ENCODE data around the gene PSD2. TPM values are rescaled to one million over a fixed set of nuclear protein-coding genes. Genes with fewer than 3 reads are reported as not detected.

Gene PSD2
- total RNA-seq, 2 experiments from 2014 or later: not detected

- no peak overlapping the region for H3K27ac Mint-ChIP-seq
- ChIA-PET POLR2A (interaction anchor here (1.0 to 1.4 kb wide), 2 partner anchors 130 to 132 kb away, joined by 4 to 8 read pairs; no protein-coding TSS in a partner anchor), CTCF (interaction anchor here (0.6 to 5.8 kb wide), 52 partner anchors 9 to 687 kb away, joined by 3 to 145 read pairs (median 4); partner anchors contain the start of genes CXXC5 and PAIP2)
- no peaks in the 10 kb centered on the region for H3K9me3 Mint-ChIP-seq
- H3K4me1 Mint-ChIP-seq (ENCODE audit: low read depth): peaks cover 15% of the 10 kb centered on the region
- intact Hi-C loops (cut with micrococcal nuclease): loop anchor here (1.0 to 5.0 kb wide), 2 partner anchors 132 to 343 kb away; no protein-coding TSS in a partner anchor
- H3K4me3 Mint-ChIP-seq: peak overlapping the region; percentile 50
- peaks cover 31% of the 10 kb centered on the region for H3K27me3 Mint-ChIP-seq
- no peaks in the 10 kb centered on the region for H3K36me3 Mint-ChIP-seq
- peak; percentile 86 for DNase-seq
These were observed 30.0 kb upstream of the PSD2 start for GRCh38 chr5:139765409-139766217.

- Mint-ChIP-seq H3K27me3 (peaks cover 21% of the 10 kb centered on the region), H3K4me1 (ENCODE audit: low read depth) (peaks cover 15% of the 10 kb centered on the region), H3K4me3 (no peak overlapping the region), H3K36me3 (no peaks in the 10 kb centered on the region), H3K27ac (no peak overlapping the region), H3K9me3 (no peaks in the 10 kb centered on the region)
- intact Hi-C loops (cut with micrococcal nuclease): loop anchor here (5.0 kb wide), 1 partner anchor 346 kb away; no protein-coding TSS in a partner anchor
- DNase-seq: no peak
- POLR2A ChIA-PET: no interaction called here
- CTCF ChIA-PET: interaction anchor here (0.8 to 5.8 kb wide), 8 partner anchors 9 to 133 kb away, joined by 4 to 145 read pairs (median 18); no protein-coding TSS in a partner anchor
These were observed 27.6 kb upstream of the PSD2 start for GRCh38 chr5:139767960-139768359.

GRCh38 chr5:139768807-139769465 is 26.7 kb upstream of the PSD2 start:
- Mint-ChIP-seq H3K27ac (no peak overlapping the region), H3K4me1 (ENCODE audit: low read depth) (peaks cover 16% of the 10 kb centered on the region), H3K27me3 (peaks cover 12% of the 10 kb centered on the region), H3K36me3 (no peaks in the 10 kb centered on the region), H3K9me3 (no peaks in the 10 kb centered on the region), H3K4me3 (no peak overlapping the region)
- POLR2A ChIA-PET: no interaction called here
- no peak for DNase-seq
- CTCF ChIA-PET: interaction anchor here (1.6 to 5.8 kb wide), 3 partner anchors 8 to 134 kb away, joined by 4 to 145 read pairs (median 106); no protein-coding TSS in a partner anchor
- intact Hi-C loops (cut with micrococcal nuclease): loop anchor here (5.0 kb wide), 1 partner anchor 347 kb away; no protein-coding TSS in a partner anchor

- no peak for DNase-seq
- peaks cover 13% of the 10 kb centered on the region for H3K4me1 Mint-ChIP-seq (ENCODE audit: low read depth)
- H3K4me3 Mint-ChIP-seq: no peak overlapping the region
- ChIA-PET POLR2A (interaction anchor here (0.6 kb wide), 1 partner anchor 225 kb away, joined by 3 read pairs; no protein-coding TSS in a partner anchor), CTCF (interaction anchor here (5.8 kb wide), 1 partner anchor 20 kb away, joined by 106 read pairs; no protein-coding TSS in a partner anchor)
- intact Hi-C loops (cut with micrococcal nuclease): loop anchor here (5.0 kb wide), 1 partner anchor 347 kb away; no protein-coding TSS in a partner anchor
- H3K27ac Mint-ChIP-seq: no peak overlapping the region
- H3K27me3 Mint-ChIP-seq: peaks cover 13% of the 10 kb centered on the region
- H3K36me3 Mint-ChIP-seq: no peaks in the 10 kb centered on the region
- no peaks in the 10 kb centered on the region for H3K9me3 Mint-ChIP-seq
These were observed 26.1 kb upstream of the PSD2 start for GRCh38 chr5:139769477-139769876.

- Mint-ChIP-seq H3K27me3 (peaks cover 5% of the 10 kb centered on the region), H3K4me3 (no peak overlapping the region), H3K4me1 (ENCODE audit: low read depth) (peaks cover 12% of the 10 kb centered on the region), H3K36me3 (no peaks in the 10 kb centered on the region), H3K9me3 (no peaks in the 10 kb centered on the region), H3K27ac (no peak overlapping the region)
- DNase-seq: no peak
- ChIA-PET CTCF (interaction anchor here (1.1 to 5.8 kb wide), 3 partner anchors 16 to 198 kb away, joined by 4 to 106 read pairs (median 6); no protein-coding TSS in a partner anchor), POLR2A (no interaction called here)
- intact Hi-C loops (cut with micrococcal nuclease): no loop called here
These were observed 24.9 kb upstream of the PSD2 start for GRCh38 chr5:139770722-139771121.

- H3K27ac Mint-ChIP-seq: no peak overlapping the region
- H3K4me3 Mint-ChIP-seq: no peak overlapping the region
- no peak for DNase-seq
- peaks cover 9% of the 10 kb centered on the region for H3K4me1 Mint-ChIP-seq (ENCODE audit: low read depth)
- no peaks in the 10 kb centered on the region for H3K9me3 Mint-ChIP-seq
- no peaks in the 10 kb centered on the region for H3K36me3 Mint-ChIP-seq
- POLR2A ChIA-PET: no interaction called here
- intact Hi-C loops (cut with micrococcal nuclease): no loop called here
- H3K27me3 Mint-ChIP-seq: peaks cover 5% of the 10 kb centered on the region
- CTCF ChIA-PET: interaction anchor here (0.6 to 1.3 kb wide), 2 partner anchors 19 to 139 kb away, joined by 3 read pairs; no protein-coding TSS in a partner anchor
These were observed 23.4 kb upstream of the PSD2 start for GRCh38 chr5:139772089-139772791.

GRCh38 chr5:139772927-139773690 is 22.5 kb upstream of the PSD2 start:
- Mint-ChIP-seq H3K36me3 (no peaks in the 10 kb centered on the region), H3K27me3 (peaks cover 5% of the 10 kb centered on the region), H3K27ac (no peak overlapping the region), H3K4me3 (no peak overlapping the region), H3K9me3 (no peaks in the 10 kb centered on the region), H3K4me1 (ENCODE audit: low read depth) (peaks cover 9% of the 10 kb centered on the region)
- no peak for DNase-seq
- ChIA-PET CTCF (interaction anchor here (0.6 to 1.3 kb wide), 3 partner anchors 9 to 163 kb away, joined by 3 to 4 read pairs (median 4); no protein-coding TSS in a partner anchor), POLR2A (interaction anchor here (0.6 kb wide), 1 partner anchor 351 kb away, joined by 3 read pairs; no protein-coding TSS in a partner anchor)
- intact Hi-C loops (cut with micrococcal nuclease): no loop called here

- no peak overlapping the region for H3K27ac Mint-ChIP-seq
These were observed 20.5 kb upstream of the PSD2 start for GRCh38 chr5:139774980-139775661.

GRCh38 chr5:139775872-139776271 is 19.7 kb upstream of the PSD2 start:
- Mint-ChIP-seq H3K4me1 (ENCODE audit: low read depth) (peaks cover 9% of the 10 kb centered on the region), H3K27ac (no peak overlapping the region), H3K27me3 (peaks cover 5% of the 10 kb centered on the region), H3K36me3 (no peaks in the 10 kb centered on the region), H3K4me3 (no peak overlapping the region), H3K9me3 (no peaks in the 10 kb centered on the region)
- DNase-seq: no peak
- ChIA-PET POLR2A (interaction anchor here (0.6 to 0.7 kb wide), 2 partner anchors 11 to 64 kb away, joined by 3 to 4 read pairs; no protein-coding TSS in a partner anchor), CTCF (interaction anchor here (0.8 to 5.2 kb wide), 29 partner anchors 8 to 279 kb away, joined by 3 to 82 read pairs (median 4); partner anchors contain the start of gene PSD2)
- intact Hi-C loops (cut with micrococcal nuclease): loop anchor here (1.0 kb wide), 1 partner anchor 192 kb away; no protein-coding TSS in a partner anchor

More at GRCh38 chr5:139774980-139775661, 20.5 kb upstream of the PSD2 start:
- H3K9me3 Mint-ChIP-seq: no peaks in the 10 kb centered on the region
- POLR2A ChIA-PET: interaction anchor here (0.6 kb wide), 1 partner anchor 65 kb away, joined by 4 read pairs; no protein-coding TSS in a partner anchor
- no peaks in the 10 kb centered on the region for H3K36me3 Mint-ChIP-seq
- peaks cover 5% of the 10 kb centered on the region for H3K27me3 Mint-ChIP-seq
- intact Hi-C loops (cut with micrococcal nuclease): loop anchor here (1.0 kb wide), 1 partner anchor 193 kb away; no protein-coding TSS in a partner anchor
- DNase-seq: peak; percentile 88
- no peak overlapping the region for H3K4me3 Mint-ChIP-seq
- CTCF ChIA-PET: interaction anchor here (0.6 to 5.2 kb wide), 40 partner anchors 9 to 280 kb away, joined by 3 to 82 read pairs (median 4); partner anchors contain the start of gene PSD2
- H3K4me1 Mint-ChIP-seq (ENCODE audit: low read depth): peaks cover 9% of the 10 kb centered on the region

GRCh38 chr5:139776861-139777260 is 18.7 kb upstream of the PSD2 start:
- Mint-ChIP-seq H3K27me3 (peaks cover 5% of the 10 kb centered on the region), H3K4me1 (ENCODE audit: low read depth) (peaks cover 9% of the 10 kb centered on the region), H3K27ac (no peak overlapping the region), H3K9me3 (no peaks in the 10 kb centered on the region), H3K36me3 (no peaks in the 10 kb centered on the region), H3K4me3 (no peak overlapping the region)
- ChIA-PET POLR2A (no interaction called here), CTCF (interaction anchor here (0.8 to 5.2 kb wide), 9 partner anchors 9 to 193 kb away, joined by 3 to 82 read pairs (median 6); no protein-coding TSS in a partner anchor)
- intact Hi-C loops (cut with micrococcal nuclease): no loop called here
- DNase-seq: no peak
